H1 (cell line): Measurements from ENCODE around the gene ZMIZ1. TPM values are rescaled to one million over a fixed set of nuclear protein-coding genes. Genes with fewer than 3 reads are reported as not detected.

Experiments
- ATF2 ChIP-seq: IDR thresholded peaks from 2 replicates; pipeline ENCODE4 v1.6.1; 2012; ENCODE audit warnings: low read length, inconsistent platforms
- CHD1 ChIP-seq: IDR thresholded peaks from 2 replicates; pipeline ENCODE4 v1.6.1; 2012; ENCODE audit warnings: low read depth, low read length, improper control_type of control experiment
- RBBP5 ChIP-seq: IDR thresholded peaks from 2 replicates; pipeline ENCODE4 v1.7.1; 2012; ENCODE audit warnings: low read depth, mild to moderate bottlenecking, inconsistent platforms, low read length, moderate library complexity, borderline replicate concordance
- SIRT6 ChIP-seq: IDR thresholded peaks from one replicate; pipeline ENCODE4 v1.7.1; 2012; ENCODE audit warnings: low read length, inconsistent platforms
- polyA plus RNA-seq, 7 experiments: library from polyadenylated mRNA; depleted of rRNA in 3 of 7; stranded (reverse) in 5 of 7; unstranded in 2 of 7; fragments of >200 nt in 5 of 7; fragments of 200-250 nt in 2 of 7; gene quantifications; 1 replicate in 5 of 7; 2 replicates in 1 of 7; 4 replicates in 1 of 7; pipeline versions ENCODE4 v1.2.1 to v1.2.3, GENCODE V29; 2011 to 2013; ENCODE audit warnings: missing spikeins in 2 of 7, mixed read lengths in 2 of 7
- total RNA-seq: library from RNA; stranded (reverse); fragmentation: NEBNext Ultra II Directional; extraction: Animal tissue kit (Norgen Biotek cat#: 25700); gene quantifications from 2 replicates; pipeline ENCODE4 v1.2.1, GENCODE V29; 2021

Gene ZMIZ1
- total and polyA plus RNA-seq, 2 of the 8 experiments (the other 6 are each of a cell fraction or from before 2014, with no cell fraction given), result 8.1 to 28.0 TPM

DNA sequence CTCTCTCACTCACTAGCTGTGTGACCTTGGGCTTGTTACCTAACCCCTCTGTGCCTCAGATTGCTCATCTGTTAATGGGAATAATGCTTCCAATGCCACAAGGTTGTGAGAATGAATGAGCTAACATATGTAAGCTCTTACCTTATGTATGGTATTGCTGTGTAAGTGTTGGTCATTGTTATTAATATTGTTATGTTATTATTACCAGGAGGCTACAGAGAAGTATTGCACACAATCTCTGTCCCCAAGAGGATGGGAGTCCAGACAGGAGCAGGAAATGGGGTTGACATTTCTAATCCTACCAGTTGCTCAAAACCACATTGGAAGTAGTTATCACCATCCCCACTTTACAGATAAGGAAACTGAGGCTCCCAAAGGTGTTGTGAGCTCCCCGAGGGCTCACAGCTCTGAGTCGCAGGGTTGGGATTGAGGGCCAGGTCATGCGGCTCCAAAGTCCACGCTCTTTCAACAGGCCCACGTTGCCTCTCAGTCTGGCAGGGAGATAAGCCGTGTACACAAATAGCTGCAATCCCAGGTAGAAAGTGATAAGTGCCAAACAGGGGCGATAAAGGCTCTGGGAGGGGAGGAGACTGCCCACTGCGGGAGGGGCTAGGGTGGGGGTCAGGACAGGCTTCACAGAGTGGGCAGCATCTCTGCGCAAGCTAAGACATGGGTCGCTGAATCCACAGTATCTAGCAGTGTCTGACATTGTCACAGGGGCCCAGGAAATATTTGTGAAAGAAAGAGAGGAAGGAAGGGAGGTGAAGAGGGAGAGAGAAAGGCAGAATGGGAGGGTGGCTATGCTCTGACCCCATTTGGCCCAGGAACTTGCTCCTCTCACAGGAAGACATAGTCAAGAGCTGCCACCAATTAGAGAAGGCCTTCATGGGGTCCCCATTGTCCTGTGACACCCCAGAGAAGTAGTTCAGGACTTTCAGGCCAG is 9.6 kb upstream of the ZMIZ1 start (continued):
- TF ChIP-seq CHD1 (no peak), SIRT6 (no peak), ATF2 (no peak), RBBP5 (no peak)
- TF ChIP-seq, all 59 proteins: peak for 0
